ENCODE results near the gene ESCO1. TPM values are rescaled to one million over a fixed set of nuclear protein-coding genes. Genes with fewer than 3 reads are reported as not detected.

Gene ESCO1
- total RNA-seq, 4 donors from 2014 or later: 8.7 to 17.1 (median 14.6) TPM

- Histone ChIP-seq H3K4me1 (no peaks in the 10 kb centered on the region), H3K9me3 (no peaks in the 10 kb centered on the region), H3K27me3 (no peaks in the 10 kb centered on the region), H3K36me3 (peaks cover 0 to 94% (median 0%) of the 10 kb centered on the region in 3 donors), H3K27ac (no peak overlapping the region), H3K4me3 (no peak overlapping the region)
- 97 to 100% methylated on average over 2 of the region's 2 CpGs for WGBS, 2 donors
- intact Hi-C loops (cut with DNase I): no loop called here
- no peak for DNase-seq
- TF ChIP-seq POLR2A (IDR thresholded peaks at IDR 0.05): no peak
- no peak for TF ChIP-seq CTCF (IDR thresholded peaks at IDR 0.05)
Measured at GRCh38 chr18:21548647-21549046, 51.9 kb downstream of the ESCO1 start.

GRCh38 chr18:21546423-21546822, 54.1 kb downstream of the ESCO1 start:
- Histone ChIP-seq H3K4me3 (no peak overlapping the region), H3K4me1 (no peaks in the 10 kb centered on the region), H3K36me3 (peaks cover 0 to 74% (median 0%) of the 10 kb centered on the region in 3 donors), H3K27me3 (no peaks in the 10 kb centered on the region), H3K9me3 (no peaks in the 10 kb centered on the region), H3K27ac (no peak overlapping the region)
- DNase-seq: no peak
- 93 to 94% methylated on average over 5 of the region's 5 CpGs for WGBS, 2 donors
- TF ChIP-seq CTCF (IDR thresholded peaks at IDR 0.05) (no peak), POLR2A (IDR thresholded peaks at IDR 0.05) (no peak)
- intact Hi-C loops (cut with DNase I): no loop called here

- H3K36me3 ChIP-seq: peaks cover 0 to 75% (median 4%) of the 10 kb centered on the region in 3 donors
Measured at GRCh38 chr18:21538230-21538629, 62.3 kb downstream of the ESCO1 start.

GRCh38 chr18:21534327-21534726, 66.2 kb downstream of the ESCO1 start:
- DNase-seq: no peak
- H3K4me3 ChIP-seq: no peak overlapping the region
- peaks cover 0 to 93% (median 6%) of the 10 kb centered on the region in 3 donors for H3K36me3 ChIP-seq
- TF ChIP-seq POLR2A (IDR thresholded peaks at IDR 0.05) (no peak), CTCF (IDR thresholded peaks at IDR 0.05) (no peak)
- WGBS, 2 donors: 57 to 67% methylated on average over 1 of the region's 1 CpG
- H3K27ac ChIP-seq: no peak overlapping the region
- no peaks in the 10 kb centered on the region for H3K9me3 ChIP-seq
- intact Hi-C loops (cut with DNase I): no loop called here
- no peaks in the 10 kb centered on the region for H3K27me3 ChIP-seq
- H3K4me1 ChIP-seq: no peaks in the 10 kb centered on the region

More at GRCh38 chr18:21538230-21538629, 62.3 kb downstream of the ESCO1 start:
- no peaks in the 10 kb centered on the region for H3K27me3 ChIP-seq
- H3K4me1 ChIP-seq: no peaks in the 10 kb centered on the region
- no peak overlapping the region for H3K4me3 ChIP-seq
- WGBS, 2 donors: 83 to 89% methylated on average over 3 of the region's 3 CpGs
- intact Hi-C loops (cut with DNase I): no loop called here
- no peak overlapping the region for H3K27ac ChIP-seq
- TF ChIP-seq POLR2A (IDR thresholded peaks at IDR 0.05) (no peak), CTCF (IDR thresholded peaks at IDR 0.05) (no peak)
- DNase-seq: no peak
- no peaks in the 10 kb centered on the region for H3K9me3 ChIP-seq

GRCh38 chr18:21526463-21526862, 74.0 kb downstream of the ESCO1 start:
- no peaks in the 10 kb centered on the region for H3K4me1 ChIP-seq
- intact Hi-C loops (cut with DNase I): no loop called here
- WGBS, 2 donors: 76 to 85% methylated on average over 2 of the region's 2 CpGs
- no peaks in the 10 kb centered on the region for H3K9me3 ChIP-seq
- no peak overlapping the region for H3K4me3 ChIP-seq
- H3K36me3 ChIP-seq: peaks cover 0 to 90% (median 3%) of the 10 kb centered on the region in 3 donors
- no peak for DNase-seq
- no peaks in the 10 kb centered on the region for H3K27me3 ChIP-seq
- TF ChIP-seq CTCF (IDR thresholded peaks at IDR 0.05): no peak
- TF ChIP-seq POLR2A (IDR thresholded peaks at IDR 0.05): no peak
- no peak overlapping the region for H3K27ac ChIP-seq
